SK-N-SH (cell line): ENCODE data around the gene OMP. TPM values are rescaled to one million over a fixed set of nuclear protein-coding genes. Genes with fewer than 3 reads are reported as not detected.

ENCODE experiments used
- CTCF ChIA-PET: fragments of 300-600, 350-600 bp; formaldehyde crosslinking; extraction: SDS; loops from one replicate; lab custom pipeline; 2021; lab: Yijun Ruan, JAX
- POLR2A ChIA-PET: fragments of 350-600 bp; sonication (Branson Sonifier 250); formaldehyde crosslinking; extraction: SDS; loops from one replicate; lab custom pipeline; 2020; ENCODE audit warnings: antibody characterized with exemption, inconsistent platforms; lab: Yijun Ruan, JAX
- DNase-seq: peaks from one replicate; pipeline ENCODE4 v3.0.0; 2012
- H2AFZ ChIP-seq: fragments of 200-600 bp; sonication (generic); 2 replicates; pipeline ENCODE4 v1.8.1; 2016; ENCODE audit warnings: antibody characterized with exemption, mild to moderate bottlenecking, low read depth
- H3F3A ChIP-seq: fragments of 200-600 bp; sonication (generic); replicated peaks from 2 replicates; pipeline ENCODE3; 2016; ENCODE audit warnings: antibody characterized with exemption, mild to moderate bottlenecking; ENCODE audit not compliant: insufficient read depth
- H3K27ac ChIP-seq, 2 experiments: fragments of 200-500 bp in 1 of 2; fragments of 200-600 bp in 1 of 2; sonication (Bioruptor generic) in 1 of 2; sonication (generic), shearing (Covaris generic) in 1 of 2; 2 replicates each; pipeline versions ENCODE4 v1.5.1 to v1.6.1; 2014 to 2016; ENCODE audit warnings: low read depth in 2 of 2, inconsistent platforms in 1 of 2, low read length in 1 of 2, mild to moderate bottlenecking in 1 of 2, mixed read lengths in 1 of 2
- H3K27me3 ChIP-seq: fragments of 200-600 bp; sonication (generic), shearing (Covaris generic); 2 replicates; pipeline ENCODE4 v1.6.1; 2016; ENCODE audit warnings: mixed run types; ENCODE audit not compliant: insufficient read depth
- H3K36me3 ChIP-seq, 2 experiments: fragments of 200-500 bp in 1 of 2; fragments of 200-600 bp in 1 of 2; sonication (Bioruptor generic) in 1 of 2; sonication (generic) in 1 of 2; replicated peaks in 1 of 2; 2 replicates each; pipeline versions ENCODE3 to v1.5.1; 2014 to 2016; ENCODE audit warnings: low read length in 1 of 2, mild to moderate bottlenecking in 1 of 2; ENCODE audit not compliant: insufficient read depth in 2 of 2, control insufficient read depth in 1 of 2
- H3K4me1 ChIP-seq, 2 experiments: fragments of 200-500 bp in 1 of 2; fragments of 200-600 bp in 1 of 2; sonication (Bioruptor generic) in 1 of 2; sonication (generic), shearing (Covaris generic) in 1 of 2; 2 replicates each; pipeline versions ENCODE4 v1.5.1 to v1.6.1; 2014 to 2016; ENCODE audit warnings: low read depth in 1 of 2, low read length in 1 of 2, mixed run types in 1 of 2; ENCODE audit not compliant: insufficient read depth in 2 of 2, control insufficient read depth in 1 of 2
- H3K4me2 ChIP-seq: fragments of 200-600 bp; sonication (generic), shearing (Covaris generic); 2 replicates; pipeline ENCODE4 v1.6.1; 2017; ENCODE audit warnings: mixed run types
- H3K4me3 ChIP-seq, 2 experiments: fragments of 200-500 bp in 1 of 2; fragments of 200-600 bp in 1 of 2; sonication (Bioruptor generic) in 1 of 2; sonication (generic), shearing (Covaris generic) in 1 of 2; 2 replicates each; pipeline versions ENCODE4 v1.5.1 to v1.8.1; 2014 to 2016; ENCODE audit warnings: low read depth in 2 of 2, inconsistent platforms in 1 of 2, low read length in 1 of 2, mild to moderate bottlenecking in 1 of 2, mixed read lengths in 1 of 2, moderate library complexity in 1 of 2
- H3K79me2 ChIP-seq: fragments of 200-600 bp; sonication (generic); 2 replicates; pipeline ENCODE4 v1.8.1; 2017; ENCODE audit warnings: mild to moderate bottlenecking; ENCODE audit not compliant: insufficient read depth
- H3K9ac ChIP-seq: fragments of 200-600 bp; sonication (generic); 2 replicates; pipeline ENCODE4 v1.6.1; 2017; ENCODE audit warnings: mixed run types
- H3K9me2 ChIP-seq: fragments of 200-600 bp; sonication (generic); 2 replicates; pipeline ENCODE4 v1.6.1; 2017; ENCODE audit warnings: mixed run types
- H3K9me3 ChIP-seq: fragments of 200-600 bp; sonication (generic); 2 replicates; pipeline ENCODE4 v1.6.1; 2017; ENCODE audit warnings: mixed run types, mild to moderate bottlenecking, moderate library complexity
- H4K20me1 ChIP-seq: fragments of 200-600 bp; sonication (generic); 2 replicates; pipeline ENCODE4 v1.6.1; 2017; ENCODE audit warnings: mild to moderate bottlenecking, mixed run types; ENCODE audit not compliant: insufficient read depth
- CHD2 ChIP-seq: fragments of 150-350 bp; IDR thresholded peaks from 2 replicates; pipeline ENCODE4 v1.6.1; 2018; ENCODE audit warnings: low read length; ENCODE audit not compliant: partially characterized antibody
- EP300 ChIP-seq, 2 experiments: IDR thresholded peaks; 2 replicates each; pipeline versions ENCODE4 v1.4.0 to v1.6.1; 2012; ENCODE audit warnings: borderline replicate concordance in 1 of 2, low read depth in 1 of 2, low read length in 1 of 2
- FOSL2 ChIP-seq: IDR thresholded peaks from 2 replicates; pipeline ENCODE4 v1.4.0; 2012; ENCODE audit warnings: low read depth, mild to moderate bottlenecking, moderate library complexity, borderline replicate concordance
- FOXJ3 ChIP-seq: sonication (generic); formaldehyde crosslinking; IDR thresholded peaks from 2 replicates; pipeline ENCODE4 v1.5.1; 2020; ENCODE audit warnings: mild to moderate bottlenecking, missing genetic modification reagents
- GATA2 ChIP-seq: sonication (generic); formaldehyde crosslinking; IDR thresholded peaks from 2 replicates; pipeline ENCODE4 v1.5.0; 2020; ENCODE audit warnings: mild to moderate bottlenecking, missing genetic modification reagents
- JUND ChIP-seq: IDR thresholded peaks from 2 replicates; pipeline ENCODE4 v1.4.0; 2012
- MEF2A ChIP-seq: IDR thresholded peaks from 2 replicates; pipeline ENCODE4 v1.4.0; 2012; ENCODE audit warnings: low read depth, borderline replicate concordance
- MXI1 ChIP-seq: IDR thresholded peaks from 2 replicates; pipeline ENCODE4 v1.6.1; 2012; ENCODE audit warnings: mild to moderate bottlenecking, low read depth, low read length, improper control_type of control experiment
- NRF1 ChIP-seq: IDR thresholded peaks from 2 replicates; pipeline ENCODE4 v1.6.1; 2012; ENCODE audit warnings: low read depth, mild to moderate bottlenecking, low read length
- POLR2AphosphoS5 ChIP-seq: IDR thresholded peaks from 2 replicates; pipeline ENCODE4 v1.6.1; 2012; ENCODE audit warnings: low read depth, low read length
- REST ChIP-seq: IDR thresholded peaks from 2 replicates; pipeline ENCODE4 v1.6.1; 2012; ENCODE audit warnings: mild to moderate bottlenecking, low read depth, low read length, moderate library complexity
- SMC3 ChIP-seq: IDR thresholded peaks from 2 replicates; pipeline ENCODE4 v1.6.1; 2012; ENCODE audit warnings: low read depth, low read length, improper control_type of control experiment
- TAF1 ChIP-seq: IDR thresholded peaks from 2 replicates; pipeline ENCODE4 v1.6.1; 2012; ENCODE audit warnings: low read depth, mild to moderate bottlenecking, low read length, moderate library complexity, borderline replicate concordance
- USF1 ChIP-seq: IDR thresholded peaks from 2 replicates; pipeline ENCODE4 v1.4.0; 2012; ENCODE audit warnings: low read depth, borderline replicate concordance
- ZBTB33 ChIP-seq: IDR thresholded peaks from 2 replicates; pipeline ENCODE4 v1.4.0; 2012; ENCODE audit warnings: low read depth, borderline replicate concordance
- WGBS: methylation state at CpG from one replicate; pipeline ENCODE4 v1.1.6; 2017; ENCODE audit warnings: low lambda C conversion rate; 5-methylcytosine and 5-hydroxymethylcytosine counted together
- polyA plus RNA-seq, 3 experiments: library from polyadenylated mRNA; depleted of rRNA; stranded (reverse); fragments of >200 nt; gene quantifications; 2 replicates each; pipeline ENCODE4 v1.2.3, GENCODE V29; 2012

OMP gene
- polyA plus RNA-seq, 1 of the 3 experiments (the other 2 are of a cell fraction): 0.20 TPM

GRCh38 chr11:77118971-77119370 lies 16.3 kb downstream of the OMP start:
- Histone ChIP-seq H3K36me3 (peaks cover 0 to 28% of the 10 kb centered on the region in 2 experiments), H3K79me2 (no peaks in the 10 kb centered on the region), H3K27me3 (no peaks in the 10 kb centered on the region), H3K9ac (no peak overlapping the region), H2AFZ (no peak overlapping the region), H3K4me1 (no peaks in the 10 kb centered on the region), H3K9me2 (no peaks in the 10 kb centered on the region), H3K9me3 (no peaks in the 10 kb centered on the region), H4K20me1 (no peaks in the 10 kb centered on the region), H3K4me3 (no peak overlapping the region), H3K4me2 (no peak overlapping the region), H3F3A (no peaks in the 10 kb centered on the region), H3K27ac (no peak overlapping the region)
- CTCF ChIA-PET: interaction anchor here (0.8 to 11.2 kb wide), 5 partner anchors 9 to 94 kb away, joined by 3 to 111 read pairs (median 4); partner anchors contain the start of gene MYO7A
- no peak for DNase-seq
- POLR2A ChIA-PET: no interaction called here
- TF ChIP-seq ZBTB33 (no peak), CHD2 (no peak), FOXJ3 (CRISPR knock-in tag) (no peak), JUND (no peak), MEF2A (no peak), REST (no peak), USF1 (no peak), SMC3 (no peak), EP300 (IDR thresholded peaks at IDR 0.05; ENCODE audit: borderline replicate concordance in 1 of 2, low read depth in 1 of 2, low read length in 1 of 2) (no peak)
- 93% methylated on average over 8 of the region's 12 CpGs for WGBS

GRCh38 chr11:77119531-77119936 lies 16.9 kb downstream of the OMP start:
- no peak overlapping the region for H3K4me3 ChIP-seq
- H2AFZ ChIP-seq: no peak overlapping the region
- CTCF ChIA-PET: interaction anchor here (1.1 to 11.2 kb wide), 4 partner anchors 9 to 80 kb away, joined by 3 to 111 read pairs (median 4); partner anchors contain the start of gene MYO7A
- no peaks in the 10 kb centered on the region for H3K4me1 ChIP-seq
- H3K36me3 ChIP-seq: peaks cover 0 to 28% of the 10 kb centered on the region in 2 experiments
- no peak overlapping the region for H3K27ac ChIP-seq
- H3K9me3 ChIP-seq: no peaks in the 10 kb centered on the region
- no peaks in the 10 kb centered on the region for H3K27me3 ChIP-seq
- H3K79me2 ChIP-seq: no peaks in the 10 kb centered on the region
- no peak overlapping the region for H3K9ac ChIP-seq
- no peak for DNase-seq
- WGBS: 95% methylated on average over 7 of the region's 9 CpGs
- H3K9me2 ChIP-seq: no peaks in the 10 kb centered on the region
- H4K20me1 ChIP-seq: no peaks in the 10 kb centered on the region
- POLR2A ChIA-PET: no interaction called here
- no peaks in the 10 kb centered on the region for H3F3A ChIP-seq
- no peak overlapping the region for H3K4me2 ChIP-seq
- TF ChIP-seq TAF1 (no peak), JUND (no peak), NRF1 (no peak), GATA2 (CRISPR knock-in tag) (no peak), ZBTB33 (no peak), MXI1 (no peak), FOSL2 (no peak), POLR2AphosphoS5 (no peak)
